NCI-H187 (cell line): ENCODE data around the gene TRIM50.
"Not testable (repeated sequence)": the region's sequence is repeated elsewhere in the genome, so short reads cannot be mapped to it uniquely, and the experiment has no call there.

Source experiments
- DNase-seq, 2 experiments: peaks; one replicate each; lab custom pipeline; 2025; lab: John Stamatoyannopoulos, UW

The TRIM50 gene

DNA sequence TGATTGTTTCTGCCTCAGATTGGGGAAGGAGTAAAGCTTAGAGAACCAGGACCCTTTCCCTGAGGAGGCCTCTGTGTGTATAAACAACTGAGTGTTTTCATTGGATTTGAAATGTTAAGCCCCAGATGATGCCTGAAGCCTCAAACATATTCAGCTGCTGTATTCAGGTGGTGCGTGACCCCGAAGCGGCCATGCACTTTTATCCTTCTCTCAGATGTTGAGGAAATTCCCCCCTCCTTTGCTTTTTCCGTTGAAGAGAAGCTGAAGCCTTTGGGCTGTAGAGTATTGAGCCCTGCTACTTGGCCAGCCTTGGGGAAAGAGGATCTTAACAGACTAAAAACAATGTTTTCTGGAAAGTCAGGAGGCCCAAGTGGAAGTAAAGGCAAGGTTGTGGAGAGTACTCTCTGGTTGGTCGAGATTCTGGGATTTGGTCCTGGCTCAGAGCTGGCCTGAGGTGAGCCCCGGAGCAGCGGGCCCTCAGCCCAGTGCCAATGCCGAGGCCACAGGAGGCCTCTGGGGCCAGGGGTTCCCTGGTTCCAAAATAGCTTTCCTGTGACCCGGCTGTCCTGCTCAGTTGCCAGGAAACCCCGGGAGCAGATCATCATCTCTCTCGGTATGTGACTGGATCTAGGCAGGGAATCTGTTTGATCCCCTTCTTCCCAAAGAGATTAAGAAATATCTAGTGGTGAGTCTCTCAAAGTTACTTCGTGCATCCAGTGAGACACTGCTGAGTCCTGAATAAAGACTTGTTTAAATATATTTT is 22.6 kb upstream of the TRIM50 start:
- DNase-seq, result no peak

DNA sequence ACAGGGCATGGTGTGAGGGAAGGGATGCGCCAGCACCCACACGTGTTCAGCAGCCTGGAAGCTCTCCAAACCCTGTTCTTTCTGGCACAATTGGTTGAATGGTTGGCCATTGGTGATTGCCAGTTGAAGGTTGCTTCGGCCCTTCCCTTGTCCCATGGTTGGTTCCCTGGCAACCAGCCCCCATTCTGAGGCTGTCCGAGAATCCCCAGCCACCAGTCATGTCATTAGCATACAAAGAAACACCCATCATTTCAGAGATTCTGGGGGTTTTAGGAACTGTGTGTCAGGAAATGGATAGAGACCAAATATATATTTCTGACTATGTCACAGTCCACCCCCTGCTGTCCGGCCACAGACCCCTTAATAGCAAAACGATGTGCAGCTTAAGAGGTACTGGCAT is 21.9 kb upstream of the TRIM50 start:
- no peak for DNase-seq

DNA sequence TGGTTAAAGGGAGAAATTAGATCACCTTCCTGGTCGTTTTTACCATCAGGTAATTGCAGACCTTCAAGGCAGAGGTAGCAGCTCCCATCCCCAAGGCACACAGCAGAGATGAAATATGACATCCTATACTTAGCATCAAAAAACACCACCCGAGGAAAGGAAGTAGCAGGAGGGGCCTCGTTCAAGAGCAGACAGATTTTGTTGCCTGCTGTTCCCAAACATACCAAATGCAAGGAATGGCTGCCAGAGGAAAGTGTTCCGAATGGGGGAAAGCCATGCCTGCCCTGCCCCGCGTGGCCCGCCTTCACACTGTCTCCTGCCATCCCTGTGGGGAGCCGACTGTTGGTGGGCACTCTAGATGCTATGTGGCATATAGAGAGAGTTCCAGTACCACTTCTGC is 18.1 kb upstream of the TRIM50 start:
- DNase-seq, result no peak

DNA sequence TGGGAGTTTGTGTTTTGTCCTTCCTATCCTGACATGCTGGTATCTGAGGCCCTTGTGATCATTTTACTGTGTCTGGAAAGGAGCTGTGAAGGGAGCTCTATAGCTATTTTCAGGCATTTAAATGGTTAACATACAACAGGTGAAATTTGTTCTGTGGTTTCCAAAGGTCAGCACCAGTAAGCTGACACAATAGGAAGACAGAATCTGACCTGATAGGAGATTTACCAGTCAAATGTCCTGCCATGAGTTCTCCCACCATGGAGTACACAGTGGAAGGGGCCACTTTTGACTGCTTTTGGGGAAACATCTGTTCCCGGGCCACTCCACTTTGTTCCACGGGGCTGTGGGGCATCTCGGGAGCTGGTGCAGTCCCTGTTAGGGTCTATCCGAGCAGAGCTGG is 17.7 kb upstream of the TRIM50 start:
- no peak for DNase-seq

DNA sequence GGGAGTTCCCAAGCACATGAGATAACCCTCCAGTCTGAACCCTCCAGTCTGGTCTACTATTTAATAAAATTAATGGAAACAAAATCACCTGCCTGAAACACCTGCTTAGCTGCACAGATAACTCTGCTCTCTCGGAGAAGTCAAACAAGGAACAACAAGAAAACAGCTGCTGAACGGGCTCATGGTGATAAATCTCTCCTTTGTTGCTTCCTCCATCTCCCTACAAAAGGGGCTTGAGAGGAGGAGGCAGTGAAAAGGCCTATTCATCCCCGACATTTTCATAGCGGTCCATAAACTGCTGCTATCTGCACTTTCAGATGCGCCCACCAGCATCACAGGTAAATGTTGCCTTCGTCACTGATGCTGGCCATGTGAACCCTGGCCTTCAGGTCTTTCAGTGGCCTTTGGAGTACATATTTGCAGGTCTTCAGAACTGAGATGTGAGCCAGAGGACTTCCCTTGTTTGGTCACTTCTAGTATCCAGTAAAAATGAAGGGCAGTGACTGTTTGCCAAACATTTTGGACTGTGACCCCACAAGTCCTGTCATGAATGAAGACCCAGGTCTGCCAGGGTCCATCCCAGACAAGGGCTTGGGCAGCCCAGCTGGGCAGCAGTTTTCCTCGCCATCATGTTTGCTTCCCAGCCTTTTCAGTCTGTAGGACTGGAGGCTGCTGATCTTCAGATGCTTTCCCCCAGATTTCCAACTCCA is 15.9 kb upstream of the TRIM50 start:
- DNase-seq, result no peak

DNA sequence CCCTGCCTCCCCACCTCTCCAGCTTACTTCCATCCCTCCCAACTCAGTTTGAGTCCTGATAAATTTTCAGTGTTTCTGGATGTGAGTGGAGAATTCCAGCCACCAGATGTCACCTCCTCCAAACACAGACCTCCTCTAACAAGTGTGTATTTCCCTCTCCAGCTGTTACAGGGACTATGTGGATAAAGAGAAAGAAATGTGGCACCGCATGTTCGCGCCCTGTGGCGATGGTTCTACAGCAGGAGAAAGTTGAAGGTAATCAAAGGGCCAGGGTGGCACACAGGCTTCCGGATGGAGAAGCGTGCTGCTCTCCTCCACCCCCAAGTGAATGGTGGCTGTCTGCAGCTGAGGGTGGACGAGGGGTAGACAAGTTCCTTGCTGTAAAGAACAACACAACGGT is 14.8 kb upstream of the TRIM50 start:
- DNase-seq, result no peak

DNA sequence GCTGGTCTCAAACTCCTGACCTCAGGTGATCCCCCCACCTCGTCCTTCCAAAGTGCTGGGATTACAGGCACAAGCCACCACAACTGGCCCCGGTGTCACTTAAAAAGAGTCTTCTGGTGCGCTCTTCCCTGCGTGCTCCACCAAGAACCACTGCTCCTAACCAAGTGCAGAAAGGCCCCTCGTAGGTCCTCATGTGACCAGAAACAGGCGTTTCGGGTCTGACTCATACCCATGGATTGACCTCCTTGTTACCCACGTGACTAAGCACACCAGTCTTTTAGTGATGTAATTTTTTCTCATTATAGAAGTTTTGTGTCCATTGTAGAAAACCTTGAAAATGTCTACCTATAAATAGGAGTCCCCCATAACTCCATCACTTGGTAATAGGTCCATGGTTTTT is 14.0 kb upstream of the TRIM50 start:
- no peak for DNase-seq

DNA sequence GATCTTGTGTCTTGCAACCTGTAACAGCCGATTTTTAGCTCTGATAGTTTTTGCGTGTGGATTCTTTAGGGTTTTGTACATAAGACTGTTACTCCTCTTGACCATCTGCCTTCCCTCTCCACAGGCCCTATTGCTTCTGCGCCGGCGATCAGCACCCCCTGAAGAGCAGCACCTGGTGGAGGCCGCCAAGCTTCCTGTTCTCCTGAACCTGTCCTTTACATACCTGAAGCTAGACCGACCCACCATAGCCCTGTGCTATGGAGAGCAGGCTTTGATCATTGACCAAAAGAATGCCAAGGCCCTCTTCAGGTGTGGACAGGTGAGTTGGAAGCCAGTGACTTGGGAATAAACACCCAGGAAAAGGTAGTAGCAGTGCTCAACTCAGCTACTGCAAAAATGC is 12.6 kb upstream of the TRIM50 start:
- DNase-seq, result no peak

DNA sequence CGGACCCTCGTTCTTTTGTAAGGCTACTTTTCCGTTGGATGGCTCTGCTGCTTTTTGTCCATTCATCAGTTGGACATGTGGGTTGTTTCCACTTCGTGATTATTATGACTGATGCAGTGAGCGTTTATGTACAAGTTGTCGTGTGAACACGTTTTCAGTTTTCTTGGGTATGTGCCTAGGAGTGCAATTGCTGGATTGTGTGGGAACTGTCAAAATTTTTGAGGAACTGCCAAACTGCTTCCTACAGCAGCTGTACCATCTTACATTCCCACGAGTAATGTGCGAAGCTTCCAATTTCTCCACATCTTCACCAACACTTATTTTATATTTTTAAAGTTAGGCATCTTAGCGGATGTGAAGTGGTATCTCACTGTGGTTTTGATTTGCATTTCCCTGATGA is 10.4 kb upstream of the TRIM50 start:
- no peak for DNase-seq

DNA sequence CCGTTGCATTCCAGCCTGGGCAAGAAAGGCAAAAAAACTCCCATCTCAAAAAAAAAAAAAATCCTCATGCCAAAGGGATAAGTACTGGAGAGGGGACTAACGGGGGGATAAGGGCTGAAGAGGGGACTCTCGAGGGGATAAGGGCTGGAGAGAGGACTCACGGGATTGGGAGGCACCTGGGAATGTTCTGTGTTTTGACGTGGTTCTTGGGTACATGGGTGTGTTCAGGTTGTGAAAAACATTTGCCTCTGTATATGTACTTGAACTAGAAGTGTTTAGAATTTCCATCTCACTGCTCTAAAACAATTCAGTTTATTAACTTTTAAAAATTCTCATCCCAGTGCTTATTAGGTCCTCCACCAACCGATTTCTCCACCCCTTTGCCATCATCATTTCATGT is 4.6 kb upstream of the TRIM50 start:
- DNase-seq, result no peak

DNA sequence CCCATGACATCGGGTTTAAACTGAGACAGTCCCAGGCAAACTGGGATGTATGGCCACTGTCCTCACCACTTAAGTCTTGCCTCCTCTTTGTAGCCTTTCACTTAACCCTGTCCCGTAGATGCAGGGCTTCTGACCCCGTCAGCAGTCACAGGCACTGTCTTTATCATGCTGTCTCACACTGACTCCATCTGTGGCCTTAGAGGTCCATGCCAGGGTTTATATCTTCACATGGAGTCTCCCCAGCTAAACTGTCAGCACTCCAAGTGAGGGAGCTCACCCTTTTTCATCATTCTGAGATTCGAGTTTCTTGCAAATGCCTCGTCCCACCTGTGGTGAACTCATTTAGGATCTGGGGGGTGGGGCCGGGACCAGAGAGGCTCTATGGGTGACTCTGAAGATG is 2.9 kb upstream of the TRIM50 start:
- DNase-seq, result no peak

DNA sequence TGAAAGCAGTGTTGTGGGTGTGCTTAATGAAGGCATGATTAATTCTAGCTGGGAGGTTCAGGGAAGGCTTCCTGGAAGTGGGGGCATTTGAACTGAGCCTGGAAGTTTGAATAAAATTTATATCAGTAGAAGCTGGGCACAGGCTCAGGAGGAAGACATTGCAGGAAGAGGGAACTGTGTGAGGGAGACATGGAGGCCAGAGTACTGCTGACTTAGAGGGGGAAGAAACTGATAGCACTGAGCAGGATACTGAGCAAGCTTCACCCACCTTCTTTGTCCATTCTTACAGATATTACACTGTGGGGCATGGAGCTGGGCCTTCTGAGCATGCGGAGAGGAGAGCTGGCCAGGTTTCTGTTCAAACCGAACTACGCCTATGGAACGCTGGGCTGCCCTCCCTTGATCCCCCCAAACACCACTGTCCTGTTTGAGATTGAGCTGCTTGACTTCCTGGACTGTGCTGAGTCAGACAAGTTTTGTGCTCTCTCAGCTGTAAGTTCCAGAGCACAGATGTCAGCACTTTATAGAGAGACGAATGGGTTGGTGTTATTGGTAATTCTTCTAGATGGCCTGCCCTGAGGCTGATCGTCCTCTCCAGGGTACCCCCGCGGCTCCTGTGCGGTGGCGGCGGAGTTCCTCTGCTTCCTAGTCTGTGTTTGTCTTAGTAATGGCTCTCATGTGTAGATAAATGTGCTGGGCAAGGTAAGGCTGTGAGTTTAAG is 2.1 kb upstream of the TRIM50 start:
- no peak for DNase-seq

DNA sequence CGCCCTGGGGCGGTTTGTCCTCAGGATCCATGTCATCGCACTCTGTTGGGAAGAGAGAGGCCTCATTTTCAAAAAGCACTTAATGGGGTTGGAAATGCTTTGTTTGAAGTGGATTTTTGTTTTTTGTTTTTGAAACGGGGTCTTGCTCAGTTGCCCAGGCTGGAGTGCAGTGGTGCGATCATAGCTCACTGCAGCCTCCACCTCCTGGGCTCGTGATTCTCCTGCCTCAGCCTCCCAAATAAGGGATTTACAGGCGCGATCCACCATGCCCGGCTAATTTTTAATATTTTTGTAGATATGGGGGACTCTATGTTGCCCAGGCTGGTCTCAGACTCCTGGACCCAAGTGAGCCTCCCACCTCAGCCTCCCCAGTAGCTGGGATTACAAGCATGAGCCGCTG is 814 bp upstream of the TRIM50 start:
- no peak for DNase-seq

DNA sequence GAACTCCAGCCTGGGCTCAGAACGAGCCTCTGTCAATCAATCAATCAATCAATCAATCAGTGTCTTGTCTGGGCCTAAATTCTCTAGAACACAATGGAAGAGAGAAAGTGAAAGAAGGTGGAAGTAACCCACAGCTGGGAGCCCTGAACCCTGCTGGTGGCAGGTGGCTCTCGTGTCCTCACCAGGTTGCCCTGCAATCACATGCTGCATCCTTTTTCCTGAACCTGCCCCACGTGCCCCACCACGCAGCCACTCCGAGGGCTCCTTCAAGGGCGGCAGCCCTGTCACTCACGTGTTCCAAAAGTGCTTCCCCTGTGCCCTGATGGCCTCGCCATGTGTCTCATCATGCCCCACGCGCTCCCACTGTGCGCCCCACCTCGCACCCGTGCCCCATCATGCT is 433 bp downstream of the TRIM50 start:
- not testable (repeated sequence) for DNase-seq

DNA sequence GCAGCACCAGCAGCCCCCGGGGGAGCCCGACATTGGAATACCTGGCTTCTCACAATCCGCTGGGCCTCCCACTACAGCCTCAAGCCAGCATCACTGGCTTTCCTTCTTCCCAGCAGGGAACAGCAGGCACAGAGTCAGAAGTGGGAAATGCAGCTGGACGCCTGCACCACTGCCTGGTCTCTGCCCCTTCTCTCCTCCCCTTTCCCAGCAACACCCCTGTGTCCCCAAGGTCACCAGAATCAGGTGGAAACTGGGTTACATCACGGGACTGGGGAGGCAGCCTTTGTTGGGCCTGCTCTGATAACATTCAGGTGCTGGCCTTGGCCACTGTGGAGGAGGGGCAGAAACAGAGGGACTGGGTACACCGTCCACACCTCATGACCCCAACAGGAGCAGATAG is 2.5 kb downstream of the TRIM50 start:
- DNase-seq, result not testable (repeated sequence)

DNA sequence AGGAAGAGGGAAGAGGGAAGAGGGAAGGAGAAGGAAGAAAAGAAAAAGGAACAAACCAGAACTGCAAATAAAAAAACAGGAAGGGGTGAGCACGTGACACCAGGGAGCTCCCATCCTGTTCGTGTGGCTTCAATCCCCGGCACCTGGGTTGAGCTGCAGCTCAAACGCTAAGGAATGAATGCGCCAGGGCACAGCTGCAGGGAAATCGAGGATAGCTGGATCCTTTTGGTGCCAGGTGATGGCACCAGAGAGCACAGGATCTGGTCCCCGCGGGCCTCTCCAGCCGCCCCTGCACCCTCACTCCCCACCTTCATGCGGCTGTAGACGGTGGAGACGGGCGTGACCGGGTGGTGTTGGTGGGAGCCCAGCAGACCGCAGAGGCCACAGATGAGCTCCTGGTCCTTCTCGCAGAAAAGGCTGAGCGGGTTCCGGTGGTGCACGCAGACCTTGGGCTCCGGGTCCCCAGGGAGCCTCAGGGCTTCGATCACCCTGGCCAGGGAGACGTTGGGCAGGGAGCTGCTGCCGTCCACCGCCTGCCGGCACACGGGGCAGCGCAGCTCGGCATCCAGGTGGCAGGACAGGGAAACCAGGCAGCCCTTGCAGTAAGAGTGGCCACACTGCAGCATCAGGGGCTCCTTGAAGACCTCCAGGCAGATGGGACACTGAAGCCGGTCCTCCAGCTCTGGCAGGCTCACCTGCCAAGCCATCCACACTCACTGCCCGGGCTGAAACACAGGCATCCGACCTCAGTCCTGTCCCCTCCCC is 3.6 kb downstream of the TRIM50 start:
- DNase-seq, result peak; percentile 7 to 44

DNA sequence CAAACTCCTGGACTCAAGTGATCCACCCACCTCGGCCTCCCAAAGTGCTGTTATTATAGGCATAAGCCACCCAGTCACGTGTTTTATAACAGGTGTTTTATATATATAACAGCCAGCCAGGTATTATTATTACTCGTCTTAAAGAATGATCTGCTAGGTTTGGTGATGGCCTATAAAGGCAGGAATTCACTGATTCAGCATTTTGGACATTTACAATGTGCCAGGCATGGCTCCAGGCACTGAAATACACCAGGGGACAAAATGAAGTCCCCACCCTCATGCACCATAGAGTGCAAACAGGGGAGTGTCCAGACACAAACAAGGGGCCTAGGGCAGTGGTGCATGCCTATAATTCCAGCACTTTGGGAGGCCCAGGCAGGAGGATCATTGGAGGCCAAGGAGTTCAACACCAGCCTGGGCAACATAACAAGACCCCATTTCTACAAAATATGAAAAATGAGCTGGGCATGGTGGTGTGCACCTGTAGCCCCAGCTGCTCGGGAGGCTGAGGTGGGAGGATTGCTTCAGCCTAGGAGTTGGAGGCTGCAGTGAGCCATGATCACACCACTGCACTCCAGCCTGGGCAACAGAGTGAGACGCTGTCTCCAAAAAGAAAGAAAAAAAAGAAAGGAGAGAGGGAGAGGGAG is 4.3 kb downstream of the TRIM50 start:
- DNase-seq, result not testable (repeated sequence)

DNA sequence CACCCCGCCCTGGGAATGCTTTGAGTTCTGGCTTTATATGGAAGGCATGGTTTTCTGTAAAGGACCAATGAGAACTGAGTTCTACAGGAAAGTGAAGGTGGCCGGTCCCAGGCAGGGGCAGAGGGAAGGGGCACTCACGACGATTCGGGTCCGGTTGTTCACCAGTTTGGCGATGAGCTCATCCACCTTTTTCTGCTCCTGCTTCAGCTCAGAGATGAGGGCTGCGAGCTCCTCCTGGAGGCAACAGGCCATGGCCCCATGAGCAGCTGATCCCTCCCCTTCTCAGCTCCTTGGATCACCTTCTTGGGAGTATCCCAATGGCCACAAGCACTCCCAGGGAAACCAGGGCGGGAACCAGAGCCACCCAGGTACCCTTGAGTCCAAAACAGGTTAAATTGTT is 7.9 kb downstream of the TRIM50 start:
- DNase-seq, result not testable (repeated sequence)

DNA sequence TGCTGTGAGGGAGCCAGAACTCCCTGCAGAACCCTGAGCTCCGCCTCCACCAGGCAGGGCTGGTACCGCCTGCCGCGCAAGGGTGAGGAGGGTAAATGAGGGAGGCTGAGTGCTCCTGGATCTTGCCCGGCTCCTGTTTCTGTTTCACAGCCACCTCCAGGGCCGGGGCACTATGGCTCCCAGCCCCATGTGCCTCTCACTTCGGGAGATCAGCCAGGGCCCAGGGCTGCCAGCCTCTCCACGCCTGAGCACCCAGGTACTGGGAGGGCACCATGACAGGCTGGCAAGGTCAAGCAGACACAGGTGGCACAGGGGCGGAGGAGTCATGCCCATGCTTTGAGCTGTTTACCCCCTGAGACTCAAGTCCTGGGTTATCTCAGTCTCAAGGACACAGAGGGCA is 8.3 kb downstream of the TRIM50 start:
- not testable (repeated sequence) for DNase-seq

DNA sequence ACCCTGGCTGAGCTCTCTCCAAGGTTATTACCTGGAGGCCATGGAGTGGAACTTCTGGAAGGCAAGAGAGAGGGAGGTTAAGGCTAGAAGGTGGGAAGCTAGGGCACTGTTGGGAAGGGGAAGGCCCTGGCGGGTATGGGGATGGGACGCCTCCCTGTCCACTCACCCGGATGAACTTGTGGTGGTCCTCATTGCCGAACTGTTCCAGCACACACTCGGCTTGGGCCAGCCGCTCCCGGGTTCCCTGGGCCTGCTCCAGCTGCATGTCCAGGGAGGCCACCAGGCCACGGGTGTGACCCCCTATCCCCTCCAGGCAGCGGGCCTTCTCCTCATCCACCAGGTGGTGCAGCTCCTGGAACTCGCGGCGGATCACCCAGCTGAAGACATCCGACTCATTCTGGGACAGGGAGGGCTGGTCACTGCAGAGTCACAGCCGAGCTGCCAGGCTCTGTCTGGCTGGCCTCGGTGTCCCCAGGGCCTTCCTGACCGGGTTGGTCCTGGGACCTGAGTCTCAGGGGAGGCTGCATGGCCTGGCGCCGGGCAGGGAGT is 9.2 kb downstream of the TRIM50 start:
- DNase-seq, result not testable (repeated sequence)

DNA sequence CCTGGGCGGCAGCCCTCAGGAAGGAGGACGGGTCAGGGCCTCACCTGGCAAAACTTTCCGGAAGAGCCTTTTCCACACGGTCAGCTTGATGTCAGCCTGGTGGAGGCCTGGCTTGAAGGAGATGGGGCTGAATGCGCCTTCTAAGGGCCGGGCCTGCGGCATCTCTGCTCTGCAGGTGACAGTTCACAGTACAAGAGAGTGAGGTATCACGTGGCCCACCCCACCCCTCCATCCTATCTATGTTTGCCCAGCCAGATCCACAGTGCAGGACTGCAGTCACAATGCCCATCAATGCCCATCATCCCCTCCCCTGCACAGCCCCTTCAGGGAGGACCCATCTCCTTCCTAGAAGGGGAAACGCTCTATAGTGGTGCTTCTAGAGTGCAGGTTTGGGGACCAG is 11.4 kb downstream of the TRIM50 start:
- DNase-seq, result no peak

DNA sequence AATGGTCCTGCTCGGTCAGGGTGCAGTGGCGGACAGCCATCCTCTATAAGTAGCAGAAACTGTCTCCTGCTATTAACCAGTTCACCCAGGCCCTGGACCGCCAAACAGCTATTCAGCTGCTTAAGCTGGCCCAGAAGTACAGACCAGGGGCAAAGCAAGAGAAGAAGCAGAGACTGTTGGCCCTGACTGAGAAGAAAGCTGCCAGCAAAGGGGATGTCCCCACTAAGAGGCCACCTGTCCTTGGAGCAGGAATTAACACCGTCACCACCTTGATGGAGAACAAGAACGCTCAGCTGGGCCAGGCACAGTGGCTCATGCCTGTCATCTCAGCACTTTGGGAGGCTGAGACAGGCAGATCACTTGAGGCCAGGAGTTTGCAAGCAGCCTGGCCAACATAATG is 13.6 kb downstream of the TRIM50 start:
- no peak for DNase-seq
